ENCODE results near the gene PLEKHM2.

PLEKHM2 gene

DNA sequence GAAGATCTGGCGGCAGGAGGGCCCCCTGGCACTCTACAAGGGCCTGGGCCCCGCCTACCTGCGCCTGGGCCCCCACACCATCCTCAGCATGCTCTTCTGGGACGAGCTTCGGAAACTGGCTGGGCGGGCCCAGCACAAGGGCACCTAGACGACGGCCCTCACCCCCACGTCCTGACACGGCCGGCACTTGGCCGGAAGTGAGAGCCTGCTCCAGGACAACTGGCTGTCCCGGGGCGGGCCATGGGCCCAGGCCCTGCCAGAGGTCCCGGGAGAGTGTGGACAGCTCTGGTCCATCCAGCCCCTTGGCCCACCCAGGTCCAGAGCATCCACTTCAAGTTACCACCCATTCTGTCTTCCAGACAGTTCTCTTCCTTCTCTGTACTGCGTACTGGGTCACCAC lies 55.1 kb downstream of the PLEKHM2 start:
- DNase-seq (ENCODE audit: low read depth, low spot score) = no peak

DNA sequence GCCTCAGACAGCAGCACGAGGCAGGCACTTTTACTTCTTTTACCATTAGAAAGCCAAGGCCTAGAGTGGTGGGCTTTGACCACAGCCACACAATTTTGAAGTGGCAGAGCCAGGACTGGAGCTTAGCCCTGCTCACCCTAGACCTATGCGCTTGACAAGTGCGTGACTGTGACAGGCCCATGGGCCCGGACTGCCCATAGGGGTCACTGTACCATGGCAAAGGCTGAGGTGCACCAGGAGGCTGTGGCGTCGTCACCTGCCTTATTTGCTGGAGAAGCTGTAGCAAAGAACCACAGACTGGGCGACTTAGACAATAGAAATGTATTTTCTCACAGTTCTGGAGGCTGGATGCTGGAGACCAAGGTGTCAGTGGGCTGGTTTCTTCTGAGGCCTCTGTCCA lies 55.6 kb downstream of the PLEKHM2 start:
- no peak for DNase-seq (ENCODE audit: low read depth, low spot score)

DNA sequence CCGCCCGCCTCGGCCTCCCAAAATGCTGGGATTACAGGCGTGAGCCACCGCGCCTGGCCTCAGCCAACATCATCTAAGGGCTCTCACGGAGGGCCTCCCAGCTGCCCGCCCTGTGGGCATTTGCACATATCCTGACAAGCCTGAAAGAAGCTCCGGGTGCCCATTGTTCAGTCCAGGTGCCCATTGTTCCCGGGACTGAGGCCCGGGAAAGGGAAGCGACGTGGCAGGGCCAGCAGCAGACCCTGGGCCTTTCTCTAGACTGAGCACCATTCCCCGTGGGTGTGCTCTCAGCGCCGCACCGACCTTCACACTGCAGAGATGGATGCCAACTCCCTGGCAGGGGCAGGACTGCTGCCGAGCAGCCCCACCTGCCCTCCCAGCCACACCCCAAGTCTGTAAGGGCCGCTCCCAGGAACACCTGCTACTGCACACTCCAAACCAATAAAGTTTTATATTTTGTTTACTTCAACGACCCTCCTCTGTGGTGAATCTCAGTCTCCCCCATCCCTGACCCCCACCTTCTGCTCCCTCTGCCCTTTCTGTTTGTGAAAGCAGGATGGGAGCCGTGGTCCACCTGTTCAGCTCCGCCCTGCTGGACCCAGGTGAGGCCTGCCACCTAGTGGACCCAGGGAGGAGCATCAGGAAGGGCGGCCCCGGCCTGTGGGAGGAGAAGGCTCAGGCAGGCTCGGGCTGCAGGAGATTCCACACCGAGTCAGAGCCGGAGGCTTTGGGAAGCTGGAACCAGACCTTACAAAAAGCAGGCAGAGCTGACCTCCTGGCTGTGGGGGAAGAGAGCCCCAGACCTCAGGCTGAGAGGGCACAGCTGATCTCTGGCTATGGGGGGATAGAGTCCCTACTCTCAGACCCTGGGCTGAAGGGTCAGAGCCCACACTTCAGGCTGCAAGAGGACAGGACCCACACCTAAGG lies 57.1 kb downstream of the PLEKHM2 start:
- no peak for DNase-seq (ENCODE audit: low read depth, low spot score)

DNA sequence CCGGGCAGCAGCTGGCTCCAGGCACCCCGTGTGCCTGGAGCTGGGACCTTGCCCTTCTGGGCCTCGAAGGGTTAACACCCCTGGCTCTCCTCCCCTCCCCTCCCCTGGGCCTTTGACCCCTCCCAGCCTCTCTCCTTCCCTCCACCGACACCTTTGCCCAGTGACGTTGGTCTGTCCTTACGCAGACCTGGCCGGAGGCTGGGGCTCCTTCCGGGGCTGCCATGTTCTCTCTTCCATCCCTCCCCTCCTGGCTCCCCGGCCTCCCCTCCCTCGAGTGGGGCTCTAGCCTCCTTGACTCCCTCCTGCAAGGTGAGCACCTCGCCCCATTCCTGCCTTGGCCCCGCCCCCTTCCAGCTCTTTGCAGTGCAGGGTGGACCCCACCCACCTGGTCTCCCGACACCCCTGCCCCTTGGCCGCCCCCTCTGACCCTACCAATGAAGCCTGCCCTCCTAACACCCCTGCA lies 58.2 kb downstream of the PLEKHM2 start, which contains the start of gene TMEM82:
Gene TMEM82, plus strand, starts transcription at position 161 of the 463 bp plus-strand sequence. Its CDS starts 61 bp downstream, at position 222.
- no peak for DNase-seq (ENCODE audit: low read depth, low spot score)

- DNase-seq (ENCODE audit: low read depth, low spot score) = no peak
Observed at GRCh38 chr1:15744122-15744679, 60.1 kb downstream of the PLEKHM2 start.

DNA sequence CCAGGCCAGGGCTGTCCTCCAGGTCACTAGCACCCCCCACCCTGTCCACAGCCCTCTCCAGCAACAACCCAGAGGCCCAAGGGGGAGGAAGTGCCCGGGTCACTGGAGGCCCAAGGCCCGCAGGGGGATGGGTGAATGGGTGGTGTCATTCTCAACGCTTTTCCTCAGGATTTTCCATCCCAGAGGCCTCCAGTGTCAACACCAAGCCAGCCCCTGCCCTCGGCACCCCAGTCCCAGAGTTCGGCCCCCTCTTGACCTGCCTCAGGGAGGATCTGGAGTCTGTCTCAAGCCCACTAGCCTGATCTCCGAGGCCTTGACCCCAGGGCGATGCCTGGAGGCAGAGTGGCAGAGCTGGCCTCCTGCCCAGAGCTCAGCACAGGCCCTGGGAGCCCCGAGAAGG lies 63.3 kb downstream of the PLEKHM2 start:
- DNase-seq (ENCODE audit: low read depth, low spot score) = no peak

- no peak for DNase-seq (ENCODE audit: low read depth, low spot score)
Observed at GRCh38 chr1:15748264-15748663, 64.1 kb downstream of the PLEKHM2 start.

- no peak for DNase-seq (ENCODE audit: low read depth, low spot score)
Observed at GRCh38 chr1:15748690-15749398, 64.7 kb downstream of the PLEKHM2 start.

DNA sequence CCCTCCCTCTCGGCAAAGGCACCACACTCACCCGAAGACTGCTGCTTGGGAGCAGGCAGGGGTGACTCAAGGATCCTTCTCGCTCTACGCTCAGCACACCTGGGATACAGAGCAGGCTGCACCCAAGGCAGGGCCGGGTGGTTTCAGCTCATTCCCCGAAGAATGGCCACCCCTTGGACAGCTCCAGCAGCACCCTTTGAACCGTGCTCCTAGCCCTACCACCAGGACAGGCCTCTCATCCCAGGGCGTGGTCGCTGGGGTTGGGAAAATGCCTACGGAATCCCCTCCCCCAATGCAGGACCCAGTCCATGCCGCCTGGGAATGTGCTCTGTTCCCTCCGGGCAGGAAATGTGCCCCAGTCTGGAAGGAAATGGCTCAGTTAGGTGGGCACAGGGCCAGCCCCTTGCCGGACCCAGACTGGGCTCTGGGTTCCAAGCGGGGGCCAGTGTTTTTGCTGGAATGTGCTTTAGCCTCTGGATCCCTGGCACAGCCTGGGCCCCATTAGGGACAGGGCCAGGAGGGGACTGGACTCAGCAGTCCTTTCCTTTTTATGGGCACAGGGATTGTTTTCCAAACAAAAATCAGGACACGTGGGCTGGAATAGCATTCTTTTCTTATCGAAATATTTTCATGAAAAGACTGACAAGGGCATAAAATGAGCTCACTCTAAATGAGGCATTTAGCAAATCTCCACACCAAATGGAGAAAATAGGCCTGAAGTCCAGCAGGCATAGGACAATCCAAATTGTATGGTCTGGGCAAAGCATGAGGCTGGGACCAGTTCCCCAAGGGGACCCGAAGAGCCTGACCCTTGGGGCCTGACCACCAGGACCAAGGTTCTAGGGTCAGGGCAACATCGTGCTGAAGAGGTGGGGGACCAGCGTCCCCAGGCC lies 65.5 kb downstream of the PLEKHM2 start:
- DNase-seq (ENCODE audit: low read depth, low spot score) = no peak

- no peak for DNase-seq (ENCODE audit: low read depth, low spot score)
Observed at GRCh38 chr1:15750924-15751323, 66.8 kb downstream of the PLEKHM2 start.

GRCh38 chr1:15751717-15752116 lies 67.6 kb downstream of the PLEKHM2 start:
- no peak for DNase-seq (ENCODE audit: low read depth, low spot score)

GRCh38 chr1:15753776-15754175 lies 69.7 kb downstream of the PLEKHM2 start:
- no peak for DNase-seq (ENCODE audit: low read depth, low spot score)

- DNase-seq (ENCODE audit: low read depth, low spot score) = no peak
Observed at GRCh38 chr1:15755021-15755645, 71.0 kb downstream of the PLEKHM2 start.

- no peak for DNase-seq (ENCODE audit: low read depth, low spot score)
Observed at GRCh38 chr1:15755646-15756040, 71.5 kb downstream of the PLEKHM2 start.

DNA sequence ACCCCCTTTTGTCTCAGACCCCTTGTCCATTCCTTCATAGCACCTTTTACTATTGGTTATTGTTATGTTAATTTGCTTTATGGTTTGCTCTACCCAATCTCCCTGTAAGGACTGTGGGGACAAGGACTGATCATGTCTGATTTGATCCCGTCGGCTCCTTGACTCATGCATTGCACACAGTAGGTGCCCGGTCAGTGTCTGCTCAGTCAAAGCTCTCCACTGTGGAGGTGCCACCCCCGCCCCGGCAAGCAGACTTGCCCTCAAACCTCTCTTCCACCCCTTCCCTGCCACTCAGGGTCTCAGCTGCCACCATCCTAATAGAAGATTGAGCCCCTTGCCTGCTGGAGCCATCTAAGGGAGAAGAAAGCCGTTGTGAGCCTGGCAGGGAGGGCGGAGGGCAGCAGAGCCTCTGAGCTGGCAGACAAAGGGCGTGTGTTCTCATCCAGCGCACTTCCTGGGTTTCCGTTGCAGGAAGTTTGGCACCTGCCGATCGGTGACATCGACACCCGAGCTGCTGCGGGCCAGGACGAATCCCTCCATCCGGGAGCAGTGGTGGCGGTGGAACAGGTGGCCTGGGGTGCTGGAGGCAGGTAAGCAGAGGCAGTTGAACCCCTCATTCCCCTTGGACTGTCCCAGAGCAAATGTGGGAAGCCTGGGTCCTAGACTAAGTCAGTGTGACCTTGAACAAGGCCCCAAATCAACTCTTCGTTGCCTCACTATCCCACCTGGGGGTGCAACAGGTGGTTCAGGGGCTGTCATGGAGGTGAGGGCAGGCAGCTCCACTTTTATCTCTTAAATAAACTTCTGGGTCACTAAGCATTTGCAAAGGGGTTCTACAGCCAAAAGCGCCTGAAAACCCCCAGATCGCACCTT lies 72.3 kb downstream of the PLEKHM2 start:
- DNase-seq (ENCODE audit: low read depth, low spot score) = no peak

- no peak for DNase-seq (ENCODE audit: low read depth, low spot score)
Observed at GRCh38 chr1:15757016-15757543, 73.0 kb downstream of the PLEKHM2 start.

DNA sequence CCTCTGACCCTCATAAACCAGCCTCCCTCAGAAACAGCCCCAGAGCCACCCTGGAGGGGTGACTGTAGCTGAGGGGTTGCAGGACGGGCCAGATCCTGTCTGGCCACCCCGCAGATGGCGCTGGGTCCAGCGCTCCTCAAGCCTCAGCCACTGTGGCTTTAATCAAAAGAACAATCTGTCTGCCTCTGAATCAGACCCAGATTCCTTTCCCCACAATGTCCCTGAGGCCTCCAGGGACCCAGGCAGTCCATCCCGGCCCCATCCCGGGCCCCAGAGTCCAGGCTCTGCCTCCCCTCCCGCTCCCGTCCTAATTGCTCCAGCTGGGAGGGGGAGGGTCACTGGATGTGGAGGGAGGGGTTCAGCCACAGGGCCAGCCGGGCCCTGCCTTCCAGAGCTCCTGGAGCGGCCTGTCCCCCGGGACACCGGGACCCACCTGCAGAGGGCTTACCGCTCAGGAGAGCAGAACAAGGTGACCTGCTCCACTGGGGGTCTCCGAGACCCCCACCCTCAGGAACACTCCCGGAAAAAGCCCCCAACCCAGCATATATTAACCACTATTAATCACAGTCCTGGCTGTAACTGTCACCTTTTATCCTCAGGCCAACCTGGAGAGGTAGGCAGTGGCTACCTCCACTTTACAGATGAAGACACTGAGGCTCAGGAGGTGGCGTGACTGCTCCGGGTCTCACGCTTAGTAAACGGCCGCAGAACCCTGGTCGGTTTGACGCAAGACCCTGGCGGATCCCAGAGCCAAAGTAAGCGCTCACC lies 73.6 kb downstream of the PLEKHM2 start:
- no peak for DNase-seq (ENCODE audit: low read depth, low spot score)

DNA sequence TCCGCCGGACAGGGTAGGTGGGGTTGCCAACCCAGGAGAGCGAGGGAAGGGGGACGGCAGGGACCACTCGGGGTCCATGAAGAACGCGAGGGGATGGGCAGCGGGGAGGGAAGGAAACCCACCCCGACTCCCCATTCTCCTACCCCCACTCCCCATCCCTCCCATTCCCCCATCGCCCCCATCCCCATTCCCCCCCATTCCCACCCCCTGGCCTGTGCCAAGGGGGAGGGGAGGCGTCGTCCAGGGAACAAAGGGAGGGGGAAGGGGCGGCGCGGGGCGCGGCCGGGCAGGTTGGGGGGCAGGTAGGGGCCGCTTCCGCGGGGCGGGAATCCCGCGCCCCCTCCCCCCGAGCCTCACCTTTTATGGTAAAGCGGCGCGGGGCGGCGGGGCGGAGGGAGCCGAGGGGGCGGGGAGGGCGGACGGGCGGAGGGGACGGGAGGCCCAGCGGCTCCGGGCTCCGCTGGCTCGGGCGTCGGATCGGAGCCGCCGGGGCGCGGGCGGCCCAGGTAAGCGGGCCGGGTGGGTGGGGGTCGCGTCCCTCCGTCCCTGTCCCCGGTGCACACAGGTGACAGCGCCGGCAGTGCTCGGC lies 74.3 kb downstream of the PLEKHM2 start, which contains the start of gene FBLIM1:
Gene FBLIM1, plus strand, starts transcription at position 453 of the 589 bp plus-strand sequence. CDS start 6,189 bp downstream, outside the sequence.
- no peak for DNase-seq (ENCODE audit: low read depth, low spot score)

Measured in smooth muscle cell of the brain vasculature (primary cell).